Immature natural killer cell (primary cell): ENCODE data around the gene SZT2. TPM values are rescaled to one million over a fixed set of nuclear protein-coding genes. Genes with fewer than 3 reads are reported as not detected.

Experiments used
- polyA plus RNA-seq, 3 donors: library from polyadenylated mRNA; unstranded; fragments of 300-500 nt; fragmentation: Illumina TruSeq; gene quantifications; one replicate each; pipeline ENCODE4 v1.2.3, GENCODE V29; 2021

Gene SZT2
- polyA plus RNA-seq, 3 donors from 2014 or later: 3.4 to 8.3 (median 4.5) TPM

Other genes starting within 250 kb of the SZT2 start
- gene EBNA1BP2, start 217.6 kb upstream of the SZT2 start, polyA plus RNA-seq: 10 to 100 TPM; 52.8 to 61.7 (median 57.6) TPM
- gene CFAP57, start 217.6 kb upstream of the SZT2 start, polyA plus RNA-seq: not detected
- gene TMEM125, start 119.9 kb upstream of the SZT2 start, polyA plus RNA-seq: 1 to 10 TPM in 1 of 3 donors, under 1 TPM in 1, not detected in 1; 0.53 to 3.7 TPM
- not detected for gene C1orf210, start 104.3 kb upstream of the SZT2 start, polyA plus RNA-seq
- 1 to 10 TPM; 8.8 to 9.2 (median 8.8) TPM for gene TIE1, start 88.9 kb upstream of the SZT2 start, polyA plus RNA-seq
- under 1 TPM in 1 of 3 donors, not detected in 2; 0.57 TPM for gene MPL, start 52.1 kb upstream of the SZT2 start, polyA plus RNA-seq
- 1 to 10 TPM in 2 of 3 donors, under 1 TPM in 1; 0.69 to 4.0 (median 3.0) TPM for gene CDC20, start 30.9 kb upstream of the SZT2 start, polyA plus RNA-seq
- 100 to 1,000 TPM in 2 of 3 donors, 10 to 100 TPM in 1; 99.8 to 189 (median 113) TPM for gene ELOVL1, start 21.9 kb upstream of the SZT2 start, polyA plus RNA-seq
- gene MED8, start 99 bp upstream of the SZT2 start, polyA plus RNA-seq: 10 to 100 TPM; 24.8 to 43.3 (median 31.4) TPM
- 1 to 10 TPM; 1.6 to 8.3 (median 4.5) TPM for gene HYI, start 64.0 kb downstream of the SZT2 start, polyA plus RNA-seq
- gene PTPRF, start 141.0 kb downstream of the SZT2 start, polyA plus RNA-seq: not detected